Anterior cingulate cortex (tissue), 58 donors: ENCODE measurements around the gene PTPN14.

Experiments
- DNase-seq, 58 donors: peaks; one replicate each; lab custom pipeline; 2025; lab: John Stamatoyannopoulos, UW

PTPN14 gene

GRCh38 chr1:214383381-214384372 lies 167.7 kb downstream of the PTPN14 start:
- no peak for DNase-seq

- DNase-seq: no peak
These were observed 170.3 kb downstream of the PTPN14 start for GRCh38 chr1:214380986-214381695.

DNA sequence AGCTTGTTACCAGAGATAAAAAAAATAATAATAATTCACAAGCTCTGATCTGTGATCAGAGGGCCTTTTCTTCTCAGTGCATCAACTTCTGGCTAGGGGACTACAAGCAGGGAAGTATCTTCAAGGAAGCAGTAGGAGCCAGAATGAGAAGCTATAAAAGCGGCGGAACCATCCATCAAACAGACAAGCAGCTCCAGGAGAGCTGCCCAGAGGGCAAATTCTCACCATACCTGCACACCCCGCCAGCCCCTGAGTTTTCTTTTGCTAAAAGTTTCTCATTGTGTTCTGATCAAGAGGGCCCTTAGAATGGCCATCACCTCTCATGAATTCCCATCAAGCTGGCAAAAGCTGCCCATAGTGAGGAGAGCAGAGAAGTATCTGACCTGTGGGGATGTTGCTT lies 171.0 kb downstream of the PTPN14 start:
- DNase-seq: no peak

GRCh38 chr1:214379236-214379970 lies 172.0 kb downstream of the PTPN14 start:
- DNase-seq: no peak

DNA sequence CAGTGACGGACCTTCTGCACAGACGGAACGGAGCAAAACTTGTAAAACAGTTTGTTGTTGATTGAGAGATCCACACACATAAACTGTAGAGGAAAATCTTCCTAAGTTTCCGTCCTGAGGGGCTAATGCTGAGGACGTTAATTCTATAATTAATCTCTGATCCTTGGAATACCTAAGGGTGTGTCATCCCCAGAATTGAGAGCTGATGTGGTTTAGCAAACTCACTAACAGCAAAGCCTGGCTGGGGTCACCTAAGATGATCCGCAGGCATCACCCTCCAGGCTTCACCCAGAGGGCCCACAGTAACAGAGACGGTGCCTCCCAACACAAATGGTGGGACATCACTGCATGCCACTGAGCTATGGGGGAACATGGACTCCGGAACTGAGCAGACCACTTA lies 172.9 kb downstream of the PTPN14 start:
- no peak for DNase-seq

GRCh38 chr1:214377886-214378285 lies 173.5 kb downstream of the PTPN14 start:
- no peak for DNase-seq

DNA sequence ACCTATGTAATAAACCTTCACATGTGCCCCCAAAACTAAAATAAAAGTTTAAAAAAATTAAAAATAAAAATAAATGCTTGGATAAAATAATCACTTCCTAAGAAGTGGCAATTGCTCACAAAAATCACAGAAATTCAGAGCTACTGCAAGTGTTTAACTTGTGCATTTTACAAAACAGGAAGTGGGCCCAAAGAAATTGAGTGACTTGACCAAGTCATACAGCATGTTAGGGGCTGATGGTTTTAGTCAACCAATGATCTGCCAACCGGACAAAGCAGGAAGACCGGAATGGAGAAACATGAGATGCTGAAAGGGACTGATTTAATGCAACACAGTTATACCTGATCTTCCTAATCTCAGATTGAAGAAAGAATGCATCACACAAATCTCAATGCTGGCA lies 173.9 kb downstream of the PTPN14 start:
- DNase-seq: no peak

GRCh38 chr1:214372092-214372491 lies 179.3 kb downstream of the PTPN14 start:
- DNase-seq: peak in 8 of 58 donors; percentile 3 to 45 (median 20)

GRCh38 chr1:214370615-214371014 lies 180.8 kb downstream of the PTPN14 start:
- peak in 17 of 58 donors; percentile 5 to 69 (median 19) for DNase-seq

DNA sequence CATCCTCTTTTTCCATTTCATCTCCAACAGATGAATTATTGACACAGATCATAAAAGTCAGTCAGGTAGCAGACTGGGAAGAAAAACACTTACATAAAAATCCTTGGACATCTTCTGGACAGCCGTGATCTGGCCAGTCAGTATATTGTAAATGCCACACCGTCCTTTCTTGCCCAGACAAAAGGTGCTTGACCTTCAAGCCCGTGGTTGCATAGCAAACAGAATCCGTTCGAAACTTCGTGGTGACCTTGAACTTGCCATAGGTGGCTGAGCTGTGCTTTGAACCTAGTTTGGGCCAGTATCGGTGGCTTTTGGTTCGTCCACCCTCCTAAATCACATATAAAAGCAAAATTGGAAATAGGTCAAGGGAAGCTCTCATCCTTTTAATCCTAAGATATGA lies 182.0 kb downstream of the PTPN14 start:
- DNase-seq: no peak

DNA sequence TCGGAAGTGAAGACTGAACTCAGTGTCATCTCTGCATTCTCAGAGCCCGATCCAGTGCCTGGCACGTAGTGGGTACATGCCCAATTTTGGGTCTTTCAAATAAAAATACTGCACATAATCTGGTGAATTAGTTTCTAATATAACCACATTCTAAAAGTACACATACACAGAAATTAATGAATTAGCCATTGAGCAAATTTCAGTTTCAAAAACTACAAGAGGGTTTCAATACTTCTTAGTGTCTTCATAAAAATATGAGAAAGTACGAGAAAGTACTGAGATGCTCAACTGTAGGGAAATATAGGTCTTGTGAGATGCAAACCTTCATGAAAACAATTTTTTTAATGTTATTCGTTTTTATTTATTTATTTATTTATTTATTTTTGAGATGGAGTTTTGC lies 183.6 kb downstream of the PTPN14 start:
- DNase-seq: no peak

- DNase-seq: no peak
These were observed 186.6 kb downstream of the PTPN14 start for GRCh38 chr1:214364786-214365295.

DNA sequence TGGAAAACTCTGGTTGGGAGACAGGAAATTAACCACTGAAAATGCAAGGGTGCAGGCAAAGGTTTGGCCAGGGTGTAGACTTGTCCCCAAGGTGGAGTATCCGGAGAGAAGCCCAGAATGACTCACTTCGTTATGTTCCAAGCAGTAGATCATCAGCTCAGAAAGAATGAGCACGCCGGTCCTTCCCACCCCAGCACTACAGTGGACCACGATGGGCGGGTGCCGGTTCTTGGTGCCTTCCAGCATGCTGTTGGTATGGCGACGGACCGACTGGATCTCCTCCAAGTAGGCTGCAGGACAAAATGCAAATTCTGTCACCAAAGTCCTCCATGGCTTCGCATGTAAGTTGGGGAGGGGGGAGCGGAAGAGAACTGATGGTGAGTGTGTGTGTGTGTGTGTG lies 187.0 kb downstream of the PTPN14 start:
- peak in 5 of 58 donors; percentile 5 to 31 (median 9) for DNase-seq

DNA sequence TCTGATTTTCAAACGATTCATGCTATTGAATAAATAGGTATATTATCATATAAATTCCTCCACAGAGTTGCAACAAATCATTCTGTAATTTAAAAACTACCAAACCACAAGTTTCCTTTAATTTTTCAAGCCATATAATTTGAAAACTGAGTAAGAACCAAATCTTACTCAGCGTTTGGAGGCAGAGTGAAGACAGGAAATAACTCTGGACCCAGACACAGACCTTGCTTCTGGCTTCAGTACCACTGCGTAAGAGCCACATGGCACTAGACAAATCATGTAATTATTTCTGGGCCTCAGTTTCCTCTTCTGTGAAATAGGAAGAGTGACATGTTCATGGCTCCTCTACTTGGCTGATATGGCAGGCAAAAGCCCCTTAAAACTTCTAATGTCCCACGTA lies 188.0 kb downstream of the PTPN14 start:
- no peak for DNase-seq

DNA sequence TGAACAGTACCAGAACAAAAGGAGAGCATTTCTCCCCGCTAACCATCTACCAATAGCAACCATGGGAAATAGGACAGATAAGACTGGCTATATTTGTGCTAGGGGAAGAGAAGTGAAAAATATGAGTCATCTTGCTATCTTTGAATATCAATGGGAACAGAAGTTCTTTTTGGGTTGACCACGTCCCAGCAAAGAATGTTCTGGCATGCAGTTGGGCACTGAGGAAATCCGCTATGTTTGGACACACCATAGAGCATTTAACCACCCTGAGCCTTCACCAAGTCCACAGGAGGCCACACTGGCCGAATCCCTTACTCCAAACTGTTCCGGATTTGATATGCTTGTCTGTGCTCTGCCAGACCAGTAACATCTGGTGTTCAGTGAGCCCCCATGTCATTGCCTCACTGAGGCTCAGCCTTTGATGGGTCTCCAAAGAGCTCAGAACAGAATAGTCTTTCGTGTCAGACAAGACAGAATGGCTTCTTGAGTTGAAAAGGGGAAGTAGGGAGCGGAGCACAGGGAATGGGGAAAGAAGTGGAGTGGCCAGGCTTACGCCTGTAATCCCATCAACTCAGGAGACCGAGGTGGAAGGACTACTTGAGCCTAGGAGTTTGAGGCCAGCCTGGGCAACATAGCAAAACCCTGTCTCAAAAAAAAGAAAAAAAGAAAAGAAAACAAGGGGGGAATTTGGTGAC lies 189.1 kb downstream of the PTPN14 start:
- DNase-seq: peak in 3 of 58 donors; percentile 5 to 27 (median 12)

DNA sequence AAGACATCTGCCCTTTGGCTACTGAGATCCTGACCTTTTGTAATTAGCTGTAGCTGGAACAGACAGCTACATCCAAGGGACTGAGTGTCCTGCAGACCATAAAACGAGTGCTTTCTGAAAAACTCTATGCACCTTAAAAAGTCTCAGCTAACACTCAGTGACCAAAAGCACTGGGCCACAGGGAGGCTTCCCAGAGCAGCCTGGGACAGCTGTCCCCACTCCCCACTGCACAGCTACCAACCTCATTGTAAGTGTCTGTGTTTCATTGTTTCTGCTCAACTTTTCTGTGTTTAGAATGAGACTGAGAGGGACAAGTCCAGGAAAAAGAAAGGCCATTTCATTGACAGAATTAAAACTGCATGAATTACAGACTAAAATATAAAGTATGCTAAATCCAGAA lies 189.8 kb downstream of the PTPN14 start:
- no peak for DNase-seq

- no peak for DNase-seq
These were observed 190.8 kb downstream of the PTPN14 start for GRCh38 chr1:214360525-214361164.

DNA sequence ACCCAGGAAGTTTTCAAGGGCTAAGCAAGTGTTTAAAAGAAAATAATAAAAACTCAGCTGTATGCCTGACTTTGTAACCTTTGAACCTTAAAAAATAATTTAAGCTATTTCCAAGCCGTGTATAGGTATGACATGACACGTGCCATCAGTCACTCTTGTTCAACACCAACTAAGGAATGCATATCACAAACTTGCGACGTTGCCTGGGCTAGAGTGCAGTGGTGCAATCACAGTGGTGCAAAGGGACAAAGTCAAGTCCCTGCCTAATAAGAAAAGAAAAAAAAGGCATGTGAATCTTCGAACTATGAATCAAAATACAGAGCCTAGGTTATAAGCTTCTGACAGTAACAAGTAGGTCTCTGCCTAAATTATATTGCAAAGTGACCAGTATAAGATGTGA lies 191.3 kb downstream of the PTPN14 start:
- DNase-seq: no peak

DNA sequence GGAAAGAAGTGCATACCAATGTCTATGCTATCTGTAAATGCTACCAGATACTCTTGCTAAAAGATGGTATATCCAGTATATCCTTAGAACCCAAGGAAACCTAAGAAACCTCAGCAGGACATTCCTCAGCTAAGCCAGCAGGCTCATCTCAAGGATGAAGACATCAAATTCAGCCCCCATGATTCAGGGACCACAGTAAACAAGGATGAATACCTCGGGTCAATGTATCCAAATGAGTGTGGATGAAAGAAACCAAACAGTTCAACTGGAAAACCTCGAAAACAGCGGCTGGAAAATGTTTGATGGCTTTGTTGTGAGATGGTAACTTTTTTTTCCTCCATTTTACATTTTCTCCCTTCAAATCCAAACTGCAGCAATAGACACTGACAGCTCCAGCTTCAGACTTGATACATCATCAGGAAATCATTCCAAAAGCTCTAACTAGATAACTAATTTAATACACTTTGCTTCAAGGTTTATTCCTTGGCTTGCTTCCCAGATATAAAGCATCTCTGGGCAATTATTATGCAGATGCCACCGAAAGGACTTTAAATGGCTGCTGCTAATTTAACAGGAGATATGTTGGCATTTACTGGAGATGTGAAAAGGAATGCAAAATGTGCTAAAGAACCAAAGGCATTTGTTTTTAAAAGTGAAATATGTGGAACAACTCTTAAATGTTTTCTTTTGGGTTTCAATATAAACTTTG lies 196.8 kb downstream of the PTPN14 start:
- no peak for DNase-seq
